H9 (cell line): Measurements from ENCODE around the gene TTLL3. TPM values are rescaled to one million over a fixed set of nuclear protein-coding genes. Genes with fewer than 3 reads are reported as not detected.
"Not testable (repeated sequence)": the region's sequence is repeated elsewhere in the genome, so short reads cannot be mapped to it uniquely, and the experiment has no call there.

Experiments used
- DNase-seq: peaks from one replicate; pipeline ENCODE4 v3.0.0-alpha.2; 2017
- H2AFZ ChIP-seq: one replicate; pipeline ENCODE4 v1.6.1; 2013; ENCODE audit warnings: mild to moderate bottlenecking, low read length, control low read depth, moderate library complexity
- H2AK5ac ChIP-seq: 2 replicates; pipeline ENCODE4 v1.6.1; 2013; ENCODE audit warnings: low read length, control low read depth, mixed read lengths; ENCODE audit not compliant: insufficient read length
- H2BK120ac ChIP-seq: one replicate; pipeline ENCODE4 v1.6.1; 2013; ENCODE audit warnings: low read depth, mild to moderate bottlenecking, low read length, control low read depth, inconsistent platforms; ENCODE audit not compliant: poor library complexity, severe bottlenecking
- H2BK12ac ChIP-seq: 2 replicates; pipeline ENCODE4 v1.6.1; 2013; ENCODE audit warnings: low read length, control low read depth, mixed read lengths, low read depth; ENCODE audit not compliant: insufficient read length
- H2BK15ac ChIP-seq: 2 replicates; pipeline ENCODE4 v1.6.1; 2013; ENCODE audit warnings: low read depth, low read length, control low read depth
- H2BK20ac ChIP-seq: one replicate; pipeline ENCODE4 v1.6.1; 2013; ENCODE audit warnings: low read depth, mild to moderate bottlenecking, low read length, control low read depth, inconsistent platforms; ENCODE audit not compliant: poor library complexity, severe bottlenecking
- H2BK5ac ChIP-seq: 2 replicates; pipeline ENCODE4 v1.6.1; 2013; ENCODE audit warnings: low read length, control low read depth, mixed read lengths; ENCODE audit not compliant: insufficient read length
- H3K14ac ChIP-seq: 2 replicates; pipeline ENCODE4 v1.6.1; 2013; ENCODE audit warnings: low read length, control low read depth; ENCODE audit not compliant: insufficient read depth
- H3K18ac ChIP-seq: 2 replicates; pipeline ENCODE4 v1.6.1; 2013; ENCODE audit warnings: low read depth, mild to moderate bottlenecking, mixed read lengths, low read length, control low read depth; ENCODE audit not compliant: insufficient read length
- H3K23ac ChIP-seq: 2 replicates; pipeline ENCODE4 v1.6.1; 2013; ENCODE audit warnings: low read length, control low read depth, mixed read lengths, low read depth; ENCODE audit not compliant: insufficient read length
- H3K23me2 ChIP-seq: 2 replicates; pipeline ENCODE4 v1.6.1; 2013; ENCODE audit warnings: low read depth, mild to moderate bottlenecking, mixed read lengths, low read length, control low read depth; ENCODE audit not compliant: insufficient read length, poor library complexity, severe bottlenecking
- H3K27ac ChIP-seq: 2 replicates; pipeline ENCODE4 v1.5.1; 2013; ENCODE audit warnings: low read length, control low read depth, mixed read lengths, low read depth; ENCODE audit not compliant: insufficient read length
- H3K27me3 ChIP-seq: 2 replicates; pipeline ENCODE4 v1.6.1; 2013; ENCODE audit warnings: low read length, control low read depth, inconsistent platforms; ENCODE audit not compliant: insufficient read depth
- H3K4ac ChIP-seq: 2 replicates; pipeline ENCODE4 v1.6.1; 2013; ENCODE audit warnings: low read depth, mild to moderate bottlenecking, control low read depth, inconsistent platforms, low read length, moderate library complexity
- H3K4me1 ChIP-seq: 2 replicates; pipeline ENCODE4 v1.6.1; 2013; ENCODE audit warnings: low read length, control low read depth, inconsistent platforms; ENCODE audit not compliant: insufficient read depth
- H3K4me2 ChIP-seq: 2 replicates; pipeline ENCODE4 v1.6.1; 2013; ENCODE audit warnings: low read length, control low read depth, mixed read lengths; ENCODE audit not compliant: insufficient read length, insufficient read depth
- H3K56ac ChIP-seq: 2 replicates; pipeline ENCODE4 v1.6.1; 2013; ENCODE audit warnings: low read depth, mild to moderate bottlenecking, mixed read lengths, low read length, control low read depth; ENCODE audit not compliant: insufficient read length
- H3K79me1 ChIP-seq: 2 replicates; pipeline ENCODE4 v1.6.1; 2013; ENCODE audit warnings: low read depth, mild to moderate bottlenecking, moderate library complexity, low read length, control low read depth, inconsistent platforms; ENCODE audit not compliant: insufficient read depth, poor library complexity, severe bottlenecking
- H3K79me2 ChIP-seq: 2 replicates; pipeline ENCODE4 v1.6.1; 2013; ENCODE audit warnings: low read length, control low read depth, inconsistent platforms; ENCODE audit not compliant: insufficient read depth
- H3K9ac ChIP-seq: 2 replicates; pipeline ENCODE4 v1.6.1; 2013; ENCODE audit warnings: low read length, control low read depth, mixed read lengths; ENCODE audit not compliant: insufficient read length; ENCODE audit errors: extremely low read depth
- H3K9me3 ChIP-seq: one replicate; pipeline ENCODE4 v1.6.1; 2013; ENCODE audit warnings: low read depth, low read length, inconsistent platforms; ENCODE audit not compliant: control insufficient read depth
- H3T11ph ChIP-seq: one replicate; pipeline ENCODE4 v1.6.1; 2013; ENCODE audit warnings: mild to moderate bottlenecking, low read length, control low read depth, inconsistent platforms
- H4K20me1 ChIP-seq: one replicate; pipeline ENCODE4 v1.6.1; 2013; ENCODE audit not compliant: control insufficient read depth, insufficient read length, insufficient read depth
- H4K5ac ChIP-seq: 2 replicates; pipeline ENCODE4 v1.6.1; 2013; ENCODE audit warnings: low read depth, mild to moderate bottlenecking, mixed read lengths, low read length, control low read depth; ENCODE audit not compliant: insufficient read length
- H4K8ac ChIP-seq: replicated peaks from 2 replicates; pipeline ENCODE4 v1.6.1; 2013; ENCODE audit warnings: low read length, control low read depth, mixed read lengths, low read depth; ENCODE audit not compliant: insufficient read length
- H4K91ac ChIP-seq: 2 replicates; pipeline ENCODE4 v1.6.1; 2013; ENCODE audit warnings: low read depth, mild to moderate bottlenecking, moderate library complexity, mixed read lengths, low read length, control low read depth; ENCODE audit not compliant: insufficient read length
- H3K27ac Mint-ChIP-seq, 3 experiments: 2 replicates in 2 of 3; 3 replicates in 1 of 3; pipeline ENCODE4 v1.8.0; 2020 to 2021; ENCODE audit warnings: mixed read lengths in 3 of 3, mild to moderate bottlenecking in 1 of 3, moderate library complexity in 1 of 3
- H3K27me3 Mint-ChIP-seq: 2 replicates; pipeline ENCODE4 v1.8.0; 2021; ENCODE audit warnings: low read depth, mild to moderate bottlenecking, moderate library complexity, mixed read lengths
- H3K36me3 Mint-ChIP-seq, 3 experiments: 2 replicates in 2 of 3; 3 replicates in 1 of 3; pipeline ENCODE4 v1.8.0; 2020 to 2021; ENCODE audit warnings: low read depth in 3 of 3, mixed read lengths in 3 of 3; ENCODE audit not compliant: insufficient read depth in 1 of 3
- H3K4me1 Mint-ChIP-seq, 2 experiments: 2 replicates each; pipeline ENCODE4 v1.8.0; 2020; ENCODE audit warnings: mixed read lengths in 2 of 2
- H3K4me3 Mint-ChIP-seq, 2 experiments: 2 replicates in 1 of 2; 3 replicates in 1 of 2; pipeline ENCODE4 v1.8.0; 2020 to 2021; ENCODE audit warnings: mild to moderate bottlenecking in 2 of 2, mixed read lengths in 2 of 2, moderate library complexity in 1 of 2
- H3K9me3 Mint-ChIP-seq, 2 experiments: 2 replicates in 1 of 2; 3 replicates in 1 of 2; pipeline ENCODE4 v1.8.0; 2020; ENCODE audit warnings: mild to moderate bottlenecking in 2 of 2, mixed read lengths in 2 of 2, moderate library complexity in 1 of 2
- WGBS: extraction: QIAGEN DNeasy Blood & Tissue Kit; methylation state at CpG from one replicate; pipeline ENCODE4 v1.1.7; 2013; ENCODE audit warnings: missing lambda C conversion rate, low lambda C conversion rate, mixed read lengths; ENCODE audit not compliant: insufficient read length; ENCODE audit errors: extremely low coverage; 5-methylcytosine and 5-hydroxymethylcytosine counted together
- total RNA-seq: library from RNA; stranded (reverse); gene quantifications from 2 replicates; pipeline ENCODE4 v1.2.1, GENCODE V29; 2021
- TF ChIP-seq, protein P1 (sequence below): fragments of 200-600 bp; sonication (generic); conservative IDR thresholded peaks from 3 replicates; pipeline ENCODE4 v1.8.0; 2021; ENCODE audit warnings: antibody characterized with exemption, mild to moderate bottlenecking

TTLL3 gene
- total RNA-seq, 1 experiment from 2014 or later: 14.4 TPM

DNA sequence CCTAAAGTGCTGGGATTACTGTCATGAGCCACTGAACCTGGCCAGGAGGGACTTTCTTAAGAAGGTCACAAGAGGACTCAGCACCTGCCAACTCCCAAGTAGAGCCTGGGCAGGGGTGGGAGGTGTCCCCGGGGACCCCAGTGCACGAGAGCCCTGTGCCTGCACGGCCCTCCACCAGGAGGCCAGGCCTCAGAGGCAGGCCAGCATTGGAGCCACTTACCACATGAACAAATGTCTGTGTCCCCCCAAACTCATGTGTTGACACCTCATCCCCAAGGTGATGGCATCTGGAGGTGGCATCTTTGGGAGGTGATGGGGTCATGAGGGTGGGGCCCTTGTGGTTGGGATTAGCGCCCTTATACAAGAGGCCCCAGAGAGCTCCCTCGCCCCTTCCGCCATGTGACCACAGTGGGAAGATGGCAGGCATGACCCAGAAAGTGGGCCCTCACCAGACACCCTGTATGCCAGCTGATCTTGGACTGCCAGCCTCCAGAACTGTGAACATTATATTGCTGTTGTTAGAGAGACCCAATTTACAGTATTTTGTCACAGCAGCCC lies 36.9 kb downstream of the TTLL3 start:
- TF ChIP-seq, protein P1, sequence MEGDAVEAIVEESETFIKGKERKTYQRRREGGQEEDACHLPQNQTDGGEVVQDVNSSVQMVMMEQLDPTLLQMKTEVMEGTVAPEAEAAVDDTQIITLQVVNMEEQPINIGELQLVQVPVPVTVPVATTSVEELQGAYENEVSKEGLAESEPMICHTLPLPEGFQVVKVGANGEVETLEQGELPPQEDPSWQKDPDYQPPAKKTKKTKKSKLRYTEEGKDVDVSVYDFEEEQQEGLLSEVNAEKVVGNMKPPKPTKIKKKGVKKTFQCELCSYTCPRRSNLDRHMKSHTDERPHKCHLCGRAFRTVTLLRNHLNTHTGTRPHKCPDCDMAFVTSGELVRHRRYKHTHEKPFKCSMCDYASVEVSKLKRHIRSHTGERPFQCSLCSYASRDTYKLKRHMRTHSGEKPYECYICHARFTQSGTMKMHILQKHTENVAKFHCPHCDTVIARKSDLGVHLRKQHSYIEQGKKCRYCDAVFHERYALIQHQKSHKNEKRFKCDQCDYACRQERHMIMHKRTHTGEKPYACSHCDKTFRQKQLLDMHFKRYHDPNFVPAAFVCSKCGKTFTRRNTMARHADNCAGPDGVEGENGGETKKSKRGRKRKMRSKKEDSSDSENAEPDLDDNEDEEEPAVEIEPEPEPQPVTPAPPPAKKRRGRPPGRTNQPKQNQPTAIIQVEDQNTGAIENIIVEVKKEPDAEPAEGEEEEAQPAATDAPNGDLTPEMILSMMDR: no peak
- Mint-ChIP-seq H3K4me3 (no peak overlapping the region), H3K36me3 (peaks cover 4 to 6% (median 5%) of the 10 kb centered on the region in 3 experiments; a peak in 6 of 7 replicates), H3K4me1 (peaks cover 6 to 9% of the 10 kb centered on the region in 2 experiments), H3K27ac (no peak overlapping the region), H3K27me3 (peaks cover 6% of the 10 kb centered on the region; the same call in 1 of the 2 replicates), H3K9me3 (peaks cover 0 to 3% of the 10 kb centered on the region in 2 experiments; a peak in 1 of 5 replicates)
- no peak overlapping the region for H4K5ac ChIP-seq
- H3K14ac ChIP-seq: no peak overlapping the region
- peaks cover 5% of the 10 kb centered on the region for H3K23me2 ChIP-seq
- no peak overlapping the region for H2BK20ac ChIP-seq
- H3K27me3 ChIP-seq: no peaks in the 10 kb centered on the region
- H4K91ac ChIP-seq: no peak overlapping the region
- no CpG with 5 or more reads among the region's 6 CpGs for WGBS
- no peak overlapping the region for H3K18ac ChIP-seq
- H3K9ac ChIP-seq: no peak overlapping the region
- no peak overlapping the region for H4K8ac ChIP-seq
- H3K56ac ChIP-seq: no peak overlapping the region
- H3K4me2 ChIP-seq: no peak overlapping the region
- H2BK120ac ChIP-seq: no peak overlapping the region
- H2BK5ac ChIP-seq: no peak overlapping the region
- H3K27ac ChIP-seq: no peak overlapping the region
- DNase-seq: no peak
- H3K79me2 ChIP-seq: no peaks in the 10 kb centered on the region
- no peaks in the 10 kb centered on the region for H3K79me1 ChIP-seq
- H2BK15ac ChIP-seq: no peak overlapping the region
- H2AFZ ChIP-seq: no peak overlapping the region
- no peak overlapping the region for H2BK12ac ChIP-seq
- H3K4me1 ChIP-seq: no peaks in the 10 kb centered on the region
- no peak overlapping the region for H3K23ac ChIP-seq
- no peaks in the 10 kb centered on the region for H3K9me3 ChIP-seq
- no peak overlapping the region for H3T11ph ChIP-seq
- H4K20me1 ChIP-seq: no peaks in the 10 kb centered on the region
- H3K4ac ChIP-seq: no peak overlapping the region
- no peak overlapping the region for H2AK5ac ChIP-seq

DNA sequence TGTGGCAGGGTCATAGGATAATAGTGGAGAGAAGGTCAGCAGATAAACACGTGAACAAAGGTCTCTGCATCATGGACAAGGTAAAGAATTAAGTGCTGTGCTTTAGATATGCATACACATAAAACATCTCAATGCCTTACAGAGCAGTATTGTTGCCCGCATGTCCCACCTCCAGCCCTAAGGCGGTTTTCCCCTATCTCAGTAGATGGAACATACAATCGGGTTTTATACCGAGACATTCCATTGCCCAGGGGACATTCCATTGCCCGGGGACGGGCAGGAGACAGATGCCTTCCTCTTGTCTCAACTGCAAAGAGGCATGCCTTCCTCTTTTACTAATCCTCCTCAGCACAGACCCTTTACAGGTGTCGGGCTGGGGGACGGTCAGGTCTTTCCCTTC lies 37.8 kb downstream of the TTLL3 start:
- not testable (repeated sequence) for H2BK12ac ChIP-seq, H4K91ac ChIP-seq, H3K36me3 Mint-ChIP-seq, H3K56ac ChIP-seq, H3K9me3 ChIP-seq, H2AFZ ChIP-seq, H2BK120ac ChIP-seq, H2BK5ac ChIP-seq, DNase-seq, H3K79me1 ChIP-seq, H3K4ac ChIP-seq, H3K27me3 ChIP-seq, H4K5ac ChIP-seq, H2AK5ac ChIP-seq, H3K4me2 ChIP-seq, H2BK20ac ChIP-seq, H3K23ac ChIP-seq, H3K27me3 Mint-ChIP-seq, H4K20me1 ChIP-seq, H3K18ac ChIP-seq, H4K8ac ChIP-seq, H3K4me1 ChIP-seq, H2BK15ac ChIP-seq, H3T11ph ChIP-seq, H3K27ac Mint-ChIP-seq, H3K23me2 ChIP-seq, H3K79me2 ChIP-seq, H3K14ac ChIP-seq, H3K27ac ChIP-seq, H3K4me1 Mint-ChIP-seq, H3K9me3 Mint-ChIP-seq, H3K4me3 Mint-ChIP-seq, H3K9ac ChIP-seq
- no CpG with 5 or more reads among the region's 9 CpGs for WGBS
